Osteoblast (primary cell): Measurements from ENCODE around the gene MAP2K5. TPM values are rescaled to one million over a fixed set of nuclear protein-coding genes. Genes with fewer than 3 reads are reported as not detected.

Experiments used
- DNase-seq: peaks from one replicate; pipeline ENCODE4 v3.0.0; 2011; ENCODE audit warnings: low spot score, mixed read lengths; ENCODE audit not compliant: insufficient read length; ENCODE audit errors: missing footprints
- H2AFZ ChIP-seq: 2 replicates; pipeline ENCODE4 v1.6.0; 2011; ENCODE audit warnings: mild to moderate bottlenecking, low read length
- H3K27ac ChIP-seq: 2 replicates; pipeline ENCODE4 v1.5.1; 2011; ENCODE audit warnings: mild to moderate bottlenecking, low read depth, low read length, moderate library complexity
- H3K27me3 ChIP-seq: 2 replicates; pipeline ENCODE4 v1.6.0; 2012; ENCODE audit warnings: mild to moderate bottlenecking, control low read depth, inconsistent platforms, low read length, moderate library complexity; ENCODE audit not compliant: insufficient read depth
- H3K36me3 ChIP-seq: 2 replicates; pipeline ENCODE4 v1.5.1; 2011; ENCODE audit warnings: mild to moderate bottlenecking, low read length, control low read depth, moderate library complexity; ENCODE audit not compliant: insufficient read depth
- H3K4me1 ChIP-seq: 2 replicates; pipeline ENCODE4 v1.5.1; 2011; ENCODE audit warnings: mild to moderate bottlenecking, low read length, control low read depth, moderate library complexity; ENCODE audit not compliant: insufficient read depth
- H3K4me2 ChIP-seq: 2 replicates; pipeline ENCODE4 v1.6.0; 2011; ENCODE audit warnings: mild to moderate bottlenecking, low read length; ENCODE audit not compliant: insufficient read depth
- H3K4me3 ChIP-seq: fragments of 200-600 bp; sonication (generic); 3 replicates; pipeline ENCODE4 v1.5.1; 2012; ENCODE audit warnings: mild to moderate bottlenecking, low read length, inconsistent platforms; ENCODE audit not compliant: insufficient read depth
- H3K79me2 ChIP-seq: 2 replicates; pipeline ENCODE4 v1.6.0; 2012; ENCODE audit warnings: mild to moderate bottlenecking, low read length, control low read depth, inconsistent platforms; ENCODE audit not compliant: insufficient read depth
- H3K9me3 ChIP-seq: 2 replicates; pipeline ENCODE4 v1.5.1; 2011; ENCODE audit warnings: low read depth, low read length, control low read depth
- H4K20me1 ChIP-seq: 2 replicates; pipeline ENCODE4 v1.6.0; 2012; ENCODE audit warnings: mild to moderate bottlenecking, low read length, control low read depth; ENCODE audit not compliant: insufficient read depth
- CTCF ChIP-seq: IDR thresholded peaks from 2 replicates; pipeline ENCODE4 v1.5.1; 2011; ENCODE audit warnings: mild to moderate bottlenecking, low read depth, low read length, moderate library complexity; ENCODE audit errors: extremely low read depth
- total RNA-seq: library from RNA; depleted of rRNA; stranded (reverse); fragments of >200 nt; gene quantifications from 2 replicates; pipeline ENCODE4 v1.2.3, GENCODE V29; 2012

MAP2K5 gene
- total RNA-seq, 1 donor, result 10.1 TPM

GRCh38 chr15:67784856-67785430, 242.4 kb downstream of the MAP2K5 start:
- no peak for TF ChIP-seq CTCF
- Histone ChIP-seq H3K27ac (no peak overlapping the region), H3K27me3 (no peaks in the 10 kb centered on the region), H3K4me1 (no peaks in the 10 kb centered on the region), H3K36me3 (no peaks in the 10 kb centered on the region), H3K4me2 (no peak overlapping the region), H3K79me2 (no peaks in the 10 kb centered on the region), H2AFZ (no peak overlapping the region), H3K4me3 (no peak overlapping the region), H3K9me3 (no peaks in the 10 kb centered on the region), H4K20me1 (peaks cover 4% of the 10 kb centered on the region)
- DNase-seq, result no peak

GRCh38 chr15:67785431-67785830, 242.9 kb downstream of the MAP2K5 start:
- no peak overlapping the region for H3K27ac ChIP-seq
- no peaks in the 10 kb centered on the region for H3K36me3 ChIP-seq
- H3K79me2 ChIP-seq, result no peaks in the 10 kb centered on the region
- H2AFZ ChIP-seq, result no peak overlapping the region
- H3K9me3 ChIP-seq, result no peaks in the 10 kb centered on the region
- H3K27me3 ChIP-seq, result no peaks in the 10 kb centered on the region
- H3K4me1 ChIP-seq, result no peaks in the 10 kb centered on the region
- peaks cover 4% of the 10 kb centered on the region for H4K20me1 ChIP-seq
- TF ChIP-seq CTCF, result no peak
- no peak overlapping the region for H3K4me3 ChIP-seq
- no peak overlapping the region for H3K4me2 ChIP-seq
- no peak for DNase-seq

- H3K27ac ChIP-seq, result no peak overlapping the region
- no peaks in the 10 kb centered on the region for H3K79me2 ChIP-seq
- no peaks in the 10 kb centered on the region for H3K36me3 ChIP-seq
- H4K20me1 ChIP-seq, result peaks cover 4% of the 10 kb centered on the region
- no peaks in the 10 kb centered on the region for H3K9me3 ChIP-seq
- H2AFZ ChIP-seq, result no peak overlapping the region
- no peaks in the 10 kb centered on the region for H3K27me3 ChIP-seq
- no peak for TF ChIP-seq CTCF
- no peak for DNase-seq
- no peak overlapping the region for H3K4me3 ChIP-seq
- H3K4me2 ChIP-seq, result no peak overlapping the region
- H3K4me1 ChIP-seq, result no peaks in the 10 kb centered on the region
Measured at GRCh38 chr15:67786646-67787045, 244.1 kb downstream of the MAP2K5 start.

GRCh38 chr15:67788986-67789385, 246.5 kb downstream of the MAP2K5 start:
- H3K27me3 ChIP-seq, result no peaks in the 10 kb centered on the region
- no peak overlapping the region for H3K27ac ChIP-seq
- no peak overlapping the region for H3K4me2 ChIP-seq
- H4K20me1 ChIP-seq, result peaks cover 4% of the 10 kb centered on the region
- H3K36me3 ChIP-seq, result no peaks in the 10 kb centered on the region
- DNase-seq, result no peak
- no peak overlapping the region for H3K4me3 ChIP-seq
- H3K4me1 ChIP-seq, result peaks cover 2% of the 10 kb centered on the region
- no peaks in the 10 kb centered on the region for H3K9me3 ChIP-seq
- no peak overlapping the region for H2AFZ ChIP-seq
- H3K79me2 ChIP-seq, result no peaks in the 10 kb centered on the region
- TF ChIP-seq CTCF, result no peak
